B cell (primary cell): Measurements from ENCODE around the gene GORASP1. TPM values are rescaled to one million over a fixed set of nuclear protein-coding genes. Genes with fewer than 3 reads are reported as not detected.

Source experiments
- ATAC-seq: fragments of 200-7000 bp; cut with Tn5 transposase; one replicate; pipeline ENCODE4 v1.10.0; 2021; ENCODE audit warnings: low read depth, mild to moderate bottlenecking, moderate number of reproducible peaks, moderate library complexity
- CTCF ChIA-PET: fragments of 350-600 bp; sonication (Branson Sonifier 250); formaldehyde crosslinking; loops from one replicate; lab custom pipeline; 2021; ENCODE audit warnings: antibody characterized with exemption, inconsistent platforms; lab: Charles Lee
- POLR2A ChIA-PET: fragments of 350-600 bp; sonication (Branson Sonifier 250); formaldehyde crosslinking; loops from one replicate; lab custom pipeline; 2021; ENCODE audit warnings: antibody characterized with exemption; lab: Charles Lee
- DNase-seq: peaks from one replicate; pipeline ENCODE4 v3.0.0; 2013
- H2AFZ ChIP-seq: 2 replicates; pipeline ENCODE4 v1.6.1; 2012; ENCODE audit warnings: mild to moderate bottlenecking, low read depth, low read length; ENCODE audit not compliant: insufficient read depth, poor library complexity, severe bottlenecking
- H3K27ac ChIP-seq, 2 donors: 1 replicate in 1 of 2; 2 replicates in 1 of 2; pipeline ENCODE4 v1.5.1; 2012 to 2013; ENCODE audit warnings: low read length in 2 of 2, mild to moderate bottlenecking in 2 of 2, moderate library complexity in 1 of 2
- H3K27me3 ChIP-seq, 4 experiments: fragments of 200-600 bp in 1 of 4; sonication (generic) in 1 of 4; replicated peaks in 1 of 4; 1 replicate in 2 of 4; 2 replicates in 2 of 4; pipeline versions ENCODE4 v1.6.1 to v1.7.0; 2013 to 2016; ENCODE audit warnings: low read length in 3 of 4, mild to moderate bottlenecking in 2 of 4, mixed read lengths in 1 of 4, moderate library complexity in 1 of 4; ENCODE audit not compliant: insufficient read depth in 4 of 4, control insufficient read depth in 3 of 4; ENCODE audit errors: control extremely low read depth in 1 of 4
- H3K36me3 ChIP-seq, 2 experiments: replicated peaks in 1 of 2; 1 replicate in 1 of 2; 2 replicates in 1 of 2; pipeline versions ENCODE4 v1.6.1 to v1.7.1; 2013; ENCODE audit warnings: low read length in 1 of 2; ENCODE audit not compliant: insufficient read depth in 2 of 2, control insufficient read depth in 1 of 2; ENCODE audit errors: control extremely low read depth in 1 of 2, extremely low read depth in 1 of 2
- H3K4me1 ChIP-seq, 2 donors: fragments of 200-600 bp in 1 of 2; sonication (generic) in 1 of 2; 1 replicate in 1 of 2; 2 replicates in 1 of 2; pipeline versions ENCODE4 v1.5.1 to v1.6.1; 2013 to 2017; ENCODE audit warnings: low read length in 2 of 2; ENCODE audit not compliant: control insufficient read depth in 2 of 2, insufficient read depth in 2 of 2
- H3K4me2 ChIP-seq: replicated peaks from 2 replicates; pipeline ENCODE3; 2012; ENCODE audit warnings: mild to moderate bottlenecking, low read depth, low read length; ENCODE audit not compliant: poor library complexity, severe bottlenecking
- H3K4me3 ChIP-seq, 5 experiments: fragments of 200-600 bp in 1 of 5; sonication (generic) in 1 of 5; 1 replicate in 3 of 5; 2 replicates in 2 of 5; pipeline versions ENCODE4 v1.5.1 to v1.7.0; 2011 to 2016; ENCODE audit warnings: low read length in 4 of 5, mild to moderate bottlenecking in 4 of 5, low read depth in 2 of 5, control low read depth in 1 of 5, moderate library complexity in 1 of 5; ENCODE audit not compliant: insufficient read depth in 1 of 5; ENCODE audit errors: control extremely low read depth in 1 of 5, extremely low read depth in 1 of 5
- H3K79me2 ChIP-seq: fragments of 200-600 bp; sonication (generic); one replicate; pipeline ENCODE4 v1.6.0; 2016; ENCODE audit warnings: low read length; ENCODE audit not compliant: control insufficient read depth, insufficient read depth
- H3K9ac ChIP-seq: fragments of 200-600 bp; sonication (generic); 2 replicates; pipeline ENCODE4 v1.6.1; 2017; ENCODE audit warnings: mild to moderate bottlenecking, low read length, moderate library complexity
- H3K9me3 ChIP-seq, 3 donors: one replicate each; pipeline versions ENCODE4 v1.6.1 to v1.7.1; 2013; ENCODE audit warnings: low read length in 2 of 3; ENCODE audit not compliant: control insufficient read depth in 2 of 3, insufficient read depth in 1 of 3; ENCODE audit errors: control extremely low read depth in 1 of 3
- H4K20me1 ChIP-seq: 2 replicates; pipeline ENCODE4 v1.6.0; 2012; ENCODE audit warnings: mild to moderate bottlenecking, low read length; ENCODE audit not compliant: insufficient read depth, control insufficient read depth, poor library complexity, severe bottlenecking
- H3K27ac Mint-ChIP-seq: one replicate; pipeline ENCODE4 v1.8.0; 2021; ENCODE audit warnings: mixed read lengths
- H3K27me3 Mint-ChIP-seq: one replicate; pipeline ENCODE4 v1.8.0; 2021; ENCODE audit warnings: mixed read lengths
- H3K4me1 Mint-ChIP-seq: one replicate; pipeline ENCODE4 v1.8.0; 2021; ENCODE audit warnings: mixed read lengths
- H3K4me3 Mint-ChIP-seq: one replicate; pipeline ENCODE4 v1.8.0; 2021; ENCODE audit warnings: mixed read lengths
- H3K9me3 Mint-ChIP-seq: one replicate; pipeline ENCODE4 v1.8.0; 2022; ENCODE audit warnings: mixed read lengths; ENCODE audit not compliant: insufficient read depth
- CTCF ChIP-seq: fragments of 200-600 bp; IDR thresholded peaks from one replicate; pipeline ENCODE4 v1.8.0; 2022; ENCODE audit warnings: antibody characterized with exemption, mild to moderate bottlenecking
- EZH2 ChIP-seq: IDR thresholded peaks from 2 replicates; pipeline ENCODE4 v1.6.1; 2012; ENCODE audit warnings: borderline replicate concordance, low read depth, mild to moderate bottlenecking, moderate library complexity, low read length; ENCODE audit not compliant: insufficient read depth, poor library complexity, severe bottlenecking
- WGBS: methylation state at CpG from one replicate; pipeline ENCODE4 v1.1.5; 2013; ENCODE audit warnings: missing lambda C conversion rate; ENCODE audit not compliant: insufficient coverage; 5-methylcytosine and 5-hydroxymethylcytosine counted together
- intact Hi-C: fragments of 100-400 bp; cut with micrococcal nuclease; formaldehyde crosslinking; loops from one replicate; pipeline ENCODE4 v1.10.0; 2022
- polyA plus RNA-seq: library from polyadenylated mRNA; depleted of rRNA; stranded (reverse); fragments of >200 nt; gene quantifications from 2 replicates; pipeline ENCODE4 v1.2.3, GENCODE V29; 2012
- total RNA-seq, 2 donors: library from RNA; stranded (reverse); fragments of 120-200 nt in 1 of 2; gene quantifications; 1 replicate in 1 of 2; 2 replicates in 1 of 2; pipeline versions ENCODE4 v1.2.3 to v1.2.4, GENCODE V29; 2013 to 2022

GORASP1 gene
- total and polyA plus RNA-seq, 2 donors (not counting 1 experiment from before 2014, with no cell fraction given) = 81.7 to 84.0 TPM

GRCh38 chr3:39110041-39110639 lies 2.7 kb upstream of the GORASP1 start:
- Mint-ChIP-seq H3K4me3 (no peak overlapping the region), H3K27me3 (no peaks in the 10 kb centered on the region)

More at GRCh38 chr3:39110041-39110639, 2.7 kb upstream of the GORASP1 start:
- Mint-ChIP-seq H3K9me3 (no peaks in the 10 kb centered on the region), H3K27ac (peak overlapping the region; percentile 90), H3K4me1 (peaks cover 42% of the 10 kb centered on the region)
- H2AFZ ChIP-seq = no peak overlapping the region
- DNase-seq (no peak), ATAC-seq (no peak)
- H4K20me1 ChIP-seq = peaks cover 8% of the 10 kb centered on the region
- WGBS = 56% methylated on average over 2 of the region's 2 CpGs
- intact Hi-C loops = no loop called here
- no peak overlapping the region for H3K27ac ChIP-seq
- H3K4me1 ChIP-seq = peaks cover 39 to 43% of the 10 kb centered on the region in 2 donors
- no peaks in the 10 kb centered on the region for H3K27me3 ChIP-seq
- POLR2A ChIA-PET = no interaction called here
- no peak overlapping the region for H3K4me2 ChIP-seq
- peaks cover 26% of the 10 kb centered on the region for H3K79me2 ChIP-seq
- H3K4me3 ChIP-seq = no peak overlapping the region
- no peak overlapping the region for H3K9ac ChIP-seq
- no peaks in the 10 kb centered on the region for H3K9me3 ChIP-seq
- H3K36me3 ChIP-seq = peaks cover 0 to 38% of the 10 kb centered on the region in 2 experiments
- CTCF ChIA-PET = interaction anchor here (1.3 to 3.1 kb wide), 4 partner anchors 17 to 68 kb away, joined by 3 to 26 read pairs (median 10); no protein-coding TSS in a partner anchor
- no peak for TF ChIP-seq CTCF
- no peak for TF ChIP-seq EZH2
